Left ventricle myocardium inferior (tissue), 1 donor: Measurements from ENCODE around the gene MAST4. TPM values are rescaled to one million over a fixed set of nuclear protein-coding genes. Genes with fewer than 3 reads are reported as not detected.

Experiments
- DNase-seq: peaks from one replicate; pipeline ENCODE4 v3.0.0-alpha.2; 2020
- H3K27ac ChIP-seq: fragments of 200-600 bp; replicated peaks from 2 replicates; pipeline ENCODE4 v1.8.0; 2021
- H3K27me3 ChIP-seq: fragments of 200-600 bp; 2 replicates; pipeline ENCODE4 v1.8.0; 2021; ENCODE audit warnings: low read depth
- H3K36me3 ChIP-seq: fragments of 200-600 bp; 2 replicates; pipeline ENCODE4 v1.8.0; 2021
- H3K4me1 ChIP-seq: fragments of 200-600 bp; 2 replicates; pipeline ENCODE4 v1.8.0; 2021
- H3K4me3 ChIP-seq: fragments of 200-600 bp; 2 replicates; pipeline ENCODE4 v1.8.0; 2021; ENCODE audit warnings: mild to moderate bottlenecking, moderate library complexity
- H3K9me3 ChIP-seq: fragments of 200-600 bp; replicated peaks from 2 replicates; pipeline ENCODE4 v1.8.0; 2021
- intact Hi-C: fragments of 100-400 bp; cut with micrococcal nuclease; formaldehyde crosslinking; loops from one replicate; pipeline ENCODE4 v1.11.0; 2022
- total RNA-seq: library from RNA; stranded (reverse); fragmentation: NEBNext Ultra II Directional; extraction: Animal tissue kit (Norgen Biotek cat#: 25700); gene quantifications from one replicate; pipeline ENCODE4 v1.2.1, GENCODE V29; 2021
- TF ChIP-seq, protein P1 (sequence below): fragments of 200-600 bp; IDR thresholded peaks from 2 replicates; pipeline ENCODE4 v1.8.0; 2021; ENCODE audit warnings: antibody characterized with exemption, mild to moderate bottlenecking, borderline replicate concordance
- donor health status: DM: no; HTN: yes; CAD: no; lungs with severe emphysema.

MAST4 gene
- total RNA-seq, 1 donor from 2014 or later = 55.7 TPM

- peaks cover 11% of the 10 kb centered on the region for H3K9me3 ChIP-seq
- peaks cover 12% of the 10 kb centered on the region for H3K4me1 ChIP-seq
- TF ChIP-seq, protein P1, sequence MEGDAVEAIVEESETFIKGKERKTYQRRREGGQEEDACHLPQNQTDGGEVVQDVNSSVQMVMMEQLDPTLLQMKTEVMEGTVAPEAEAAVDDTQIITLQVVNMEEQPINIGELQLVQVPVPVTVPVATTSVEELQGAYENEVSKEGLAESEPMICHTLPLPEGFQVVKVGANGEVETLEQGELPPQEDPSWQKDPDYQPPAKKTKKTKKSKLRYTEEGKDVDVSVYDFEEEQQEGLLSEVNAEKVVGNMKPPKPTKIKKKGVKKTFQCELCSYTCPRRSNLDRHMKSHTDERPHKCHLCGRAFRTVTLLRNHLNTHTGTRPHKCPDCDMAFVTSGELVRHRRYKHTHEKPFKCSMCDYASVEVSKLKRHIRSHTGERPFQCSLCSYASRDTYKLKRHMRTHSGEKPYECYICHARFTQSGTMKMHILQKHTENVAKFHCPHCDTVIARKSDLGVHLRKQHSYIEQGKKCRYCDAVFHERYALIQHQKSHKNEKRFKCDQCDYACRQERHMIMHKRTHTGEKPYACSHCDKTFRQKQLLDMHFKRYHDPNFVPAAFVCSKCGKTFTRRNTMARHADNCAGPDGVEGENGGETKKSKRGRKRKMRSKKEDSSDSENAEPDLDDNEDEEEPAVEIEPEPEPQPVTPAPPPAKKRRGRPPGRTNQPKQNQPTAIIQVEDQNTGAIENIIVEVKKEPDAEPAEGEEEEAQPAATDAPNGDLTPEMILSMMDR = no peak
- H3K36me3 ChIP-seq = no peaks in the 10 kb centered on the region
- intact Hi-C loops = no loop called here
- no peak overlapping the region for H3K4me3 ChIP-seq
- DNase-seq = no peak
- H3K27me3 ChIP-seq = no peaks in the 10 kb centered on the region
- H3K27ac ChIP-seq = no peak overlapping the region
Measured at GRCh38 chr5:67201897-67202549, 605.8 kb downstream of the MAST4 start.

DNA sequence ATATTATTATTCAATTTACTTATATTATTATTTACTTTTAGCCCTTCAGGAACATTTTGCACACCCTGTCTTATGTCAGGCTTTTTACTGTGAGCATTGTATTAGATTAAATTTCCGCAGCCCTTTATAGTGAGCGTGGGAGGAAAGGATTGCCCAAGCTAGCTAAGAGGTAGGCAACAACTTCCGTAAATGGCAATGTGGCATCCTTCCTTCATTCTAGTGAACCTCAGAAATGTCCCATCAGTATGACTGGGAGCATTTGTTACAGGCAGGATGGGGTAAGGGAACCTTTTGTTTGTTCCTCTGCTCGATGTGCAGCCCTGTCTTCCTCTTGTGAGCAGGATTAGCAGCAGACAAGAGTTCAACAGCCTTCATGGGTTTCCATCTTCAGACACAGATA lies 606.6 kb downstream of the MAST4 start:
- Histone ChIP-seq H3K4me3 (no peak overlapping the region), H3K27me3 (no peaks in the 10 kb centered on the region), H3K36me3 (no peaks in the 10 kb centered on the region), H3K27ac (peak overlapping the region; percentile 55), H3K4me1 (peaks cover 10% of the 10 kb centered on the region), H3K9me3 (peaks cover 11% of the 10 kb centered on the region)
- TF ChIP-seq, protein P1 = no peak
- DNase-seq = no peak
- intact Hi-C loops = no loop called here

DNA sequence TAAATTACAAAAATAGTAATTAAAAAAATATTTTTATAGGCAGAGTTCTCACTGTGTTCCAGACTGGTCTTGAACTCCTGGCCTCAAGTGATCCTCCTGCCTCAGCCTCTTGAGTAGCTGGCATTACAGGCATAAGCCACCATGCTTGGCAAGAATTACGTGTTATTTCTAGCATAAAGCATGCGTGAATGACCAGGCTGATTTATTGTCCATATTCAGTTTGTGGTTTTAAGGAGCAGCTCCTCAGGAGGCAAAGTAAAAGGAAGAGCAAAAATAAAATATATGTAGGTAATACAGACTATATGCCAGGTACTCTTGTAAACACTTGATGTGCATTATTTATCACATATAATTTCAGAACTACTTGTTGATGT lies 607.5 kb downstream of the MAST4 start:
- H3K9me3 ChIP-seq = peaks cover 11% of the 10 kb centered on the region
- no peak for DNase-seq
- peaks cover 10% of the 10 kb centered on the region for H3K4me1 ChIP-seq
- H3K4me3 ChIP-seq = no peak overlapping the region
- H3K36me3 ChIP-seq = no peaks in the 10 kb centered on the region
- intact Hi-C loops = no loop called here
- no peaks in the 10 kb centered on the region for H3K27me3 ChIP-seq
- peak overlapping the region; percentile 55 for H3K27ac ChIP-seq
- TF ChIP-seq, protein P1 = no peak

DNA sequence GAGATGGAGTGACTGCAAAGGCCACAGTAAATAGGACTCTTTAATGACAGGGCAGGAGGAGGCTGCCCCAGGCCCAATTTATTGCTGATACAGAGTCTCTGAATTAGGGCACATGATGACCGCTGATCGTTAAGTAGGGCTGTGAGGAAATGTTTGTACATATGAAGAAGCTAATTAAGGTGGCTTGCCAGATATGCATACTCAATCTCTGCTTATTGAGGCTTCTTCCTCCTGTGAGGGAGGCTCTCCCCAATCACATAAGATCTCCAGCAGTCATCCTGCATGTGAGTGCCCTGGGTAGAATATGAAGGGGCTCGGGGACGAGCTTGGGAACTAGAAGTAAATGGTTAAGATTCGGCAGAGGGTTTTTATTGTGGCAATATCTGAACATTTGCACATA lies 608.6 kb downstream of the MAST4 start:
- Histone ChIP-seq H3K27me3 (no peaks in the 10 kb centered on the region), H3K27ac (peak overlapping the region; percentile 55), H3K9me3 (peaks cover 11% of the 10 kb centered on the region), H3K4me3 (no peak overlapping the region), H3K36me3 (no peaks in the 10 kb centered on the region), H3K4me1 (peaks cover 16% of the 10 kb centered on the region)
- intact Hi-C loops = no loop called here
- no peak for DNase-seq
- TF ChIP-seq, protein P1 = no peak

- Histone ChIP-seq H3K9me3 (peaks cover 7% of the 10 kb centered on the region), H3K27ac (peak overlapping the region; percentile 55), H3K4me3 (no peak overlapping the region), H3K36me3 (no peaks in the 10 kb centered on the region), H3K27me3 (no peaks in the 10 kb centered on the region), H3K4me1 (peaks cover 16% of the 10 kb centered on the region)
- intact Hi-C loops = no loop called here
- no peak for DNase-seq
- TF ChIP-seq, protein P1 = no peak
Measured at GRCh38 chr5:67205981-67206380, 609.8 kb downstream of the MAST4 start.
